CD14-positive monocyte (primary cell): Measurements from ENCODE around the gene UNC50. TPM values are rescaled to one million over a fixed set of nuclear protein-coding genes. Genes with fewer than 3 reads are reported as not detected.

Experiments used
- DNase-seq, 3 donors: peaks; one replicate each; pipeline ENCODE4 v3.0.0-alpha.2; 2011 to 2022
- H2AFZ ChIP-seq: 2 replicates; pipeline ENCODE4 v1.6.0; 2012; ENCODE audit warnings: mild to moderate bottlenecking, low read depth, low read length, inconsistent platforms; ENCODE audit not compliant: insufficient read depth, poor library complexity, severe bottlenecking
- H3K27ac ChIP-seq, 2 donors: 1 replicate in 1 of 2; 2 replicates in 1 of 2; pipeline ENCODE4 v1.5.1; 2012 to 2013; ENCODE audit warnings: low read length in 2 of 2, control low read depth in 1 of 2, inconsistent platforms in 1 of 2, low read depth in 1 of 2, mild to moderate bottlenecking in 1 of 2
- H3K27me3 ChIP-seq, 2 donors: one replicate each; pipeline versions ENCODE4 v1.6.0 to v1.6.1; 2011 to 2013; ENCODE audit warnings: low read length in 2 of 2; ENCODE audit not compliant: control insufficient read depth in 2 of 2, insufficient read depth in 2 of 2
- H3K36me3 ChIP-seq, 2 donors: replicated peaks in 1 of 2; 1 replicate in 1 of 2; 2 replicates in 1 of 2; pipeline versions ENCODE4 v1.5.1 to v1.6.1; 2012 to 2013; ENCODE audit warnings: low read length in 2 of 2, control low read depth in 1 of 2, inconsistent platforms in 1 of 2, mild to moderate bottlenecking in 1 of 2; ENCODE audit not compliant: insufficient read depth in 2 of 2, control insufficient read depth in 1 of 2
- H3K4me1 ChIP-seq, 2 donors: 1 replicate in 1 of 2; 2 replicates in 1 of 2; pipeline versions ENCODE4 v1.5.1 to v1.6.1; 2012 to 2013; ENCODE audit warnings: low read length in 2 of 2, control low read depth in 1 of 2, inconsistent platforms in 1 of 2, mild to moderate bottlenecking in 1 of 2, moderate library complexity in 1 of 2; ENCODE audit not compliant: insufficient read depth in 2 of 2, control insufficient read depth in 1 of 2
- H3K4me2 ChIP-seq: replicated peaks from 2 replicates; pipeline ENCODE3; 2012; ENCODE audit warnings: low read length, moderate library complexity, mild to moderate bottlenecking; ENCODE audit not compliant: poor library complexity, severe bottlenecking; ENCODE audit errors: extremely low read depth
- H3K4me3 ChIP-seq, 3 experiments: fragments of 200-600 bp in 1 of 3; sonication (generic) in 1 of 3; replicated peaks in 1 of 3; 1 replicate in 2 of 3; 2 replicates in 1 of 3; pipeline ENCODE4 v1.5.1; 2011 to 2013; ENCODE audit warnings: low read length in 3 of 3, mild to moderate bottlenecking in 3 of 3, control low read depth in 2 of 3, low read depth in 2 of 3, inconsistent platforms in 1 of 3, moderate library complexity in 1 of 3
- H3K79me2 ChIP-seq: 2 replicates; pipeline ENCODE4 v1.6.0; 2012; ENCODE audit warnings: mild to moderate bottlenecking, control low read depth, inconsistent platforms, low read length, moderate library complexity; ENCODE audit not compliant: insufficient read depth
- H3K9ac ChIP-seq: 2 replicates; pipeline ENCODE4 v1.6.0; 2017; ENCODE audit warnings: low read length, mild to moderate bottlenecking; ENCODE audit not compliant: insufficient read depth, poor library complexity, severe bottlenecking
- H3K9me3 ChIP-seq, 2 donors: replicated peaks in 1 of 2; 1 replicate in 1 of 2; 2 replicates in 1 of 2; pipeline versions ENCODE4 v1.5.1 to v1.6.1; 2012 to 2013; ENCODE audit warnings: low read length in 2 of 2, control low read depth in 1 of 2; ENCODE audit not compliant: control insufficient read depth in 1 of 2, insufficient read depth in 1 of 2
- H4K20me1 ChIP-seq: 2 replicates; pipeline ENCODE4 v1.6.0; 2012; ENCODE audit warnings: mild to moderate bottlenecking, low read length, control low read depth, moderate library complexity; ENCODE audit not compliant: insufficient read depth
- H3K27ac Mint-ChIP-seq, 7 donors: one replicate each; pipeline ENCODE4 v1.8.0; 2020; ENCODE audit warnings: mild to moderate bottlenecking in 7 of 7, mixed read lengths in 7 of 7, moderate library complexity in 6 of 7, inconsistent platforms in 2 of 7
- H3K27me3 Mint-ChIP-seq, 3 donors: one replicate each; pipeline ENCODE4 v1.8.0; 2021 to 2022; ENCODE audit warnings: low read depth in 3 of 3, mild to moderate bottlenecking in 3 of 3, mixed read lengths in 3 of 3, moderate library complexity in 3 of 3, inconsistent platforms in 1 of 3
- H3K36me3 Mint-ChIP-seq, 2 donors: one replicate each; pipeline ENCODE4 v1.8.0; 2020; ENCODE audit warnings: mixed read lengths in 2 of 2, inconsistent platforms in 1 of 2, mild to moderate bottlenecking in 1 of 2
- H3K4me1 Mint-ChIP-seq: one replicate; pipeline ENCODE4 v1.8.0; 2020; ENCODE audit warnings: mild to moderate bottlenecking, mixed read lengths
- H3K4me3 Mint-ChIP-seq, 2 donors: one replicate each; pipeline ENCODE4 v1.8.0; 2020; ENCODE audit warnings: mild to moderate bottlenecking in 2 of 2, mixed read lengths in 2 of 2, moderate library complexity in 1 of 2
- H3K9me3 Mint-ChIP-seq, 7 donors: one replicate each; pipeline ENCODE4 v1.8.0; 2020 to 2022; ENCODE audit warnings: mixed read lengths in 7 of 7, mild to moderate bottlenecking in 6 of 7, moderate library complexity in 6 of 7, inconsistent platforms in 2 of 7
- WGBS: methylation state at CpG from one replicate; pipeline ENCODE4 v1.1.5; 2013; ENCODE audit warnings: missing lambda C conversion rate; ENCODE audit not compliant: insufficient coverage; 5-methylcytosine and 5-hydroxymethylcytosine counted together
- intact Hi-C, 2 donors: fragments of 100-400 bp; cut with micrococcal nuclease; formaldehyde crosslinking; loops; one replicate each; pipeline versions ENCODE4 v1.15.0 to v1.15.1; 2023
- polyA plus RNA-seq, 3 donors: library from polyadenylated mRNA; depleted of rRNA in 1 of 3; unstranded in 2 of 3; stranded (reverse) in 1 of 3; fragments of 300-500 nt in 2 of 3; fragments of >200 nt in 1 of 3; fragmentation: Illumina TruSeq in 2 of 3; gene quantifications; 1 replicate in 2 of 3; 2 replicates in 1 of 3; pipeline ENCODE4 v1.2.3, GENCODE V29; 2012 to 2021
- TF ChIP-seq, protein P1 (sequence below): fragments of 200-600 bp; IDR thresholded peaks from one replicate; pipeline ENCODE4 v1.8.0; 2022; ENCODE audit warnings: antibody characterized with exemption, mild to moderate bottlenecking

UNC50 gene
- polyA plus RNA-seq, 3 donors, result 32.5 to 72.0 (median 62.8) TPM

DNA sequence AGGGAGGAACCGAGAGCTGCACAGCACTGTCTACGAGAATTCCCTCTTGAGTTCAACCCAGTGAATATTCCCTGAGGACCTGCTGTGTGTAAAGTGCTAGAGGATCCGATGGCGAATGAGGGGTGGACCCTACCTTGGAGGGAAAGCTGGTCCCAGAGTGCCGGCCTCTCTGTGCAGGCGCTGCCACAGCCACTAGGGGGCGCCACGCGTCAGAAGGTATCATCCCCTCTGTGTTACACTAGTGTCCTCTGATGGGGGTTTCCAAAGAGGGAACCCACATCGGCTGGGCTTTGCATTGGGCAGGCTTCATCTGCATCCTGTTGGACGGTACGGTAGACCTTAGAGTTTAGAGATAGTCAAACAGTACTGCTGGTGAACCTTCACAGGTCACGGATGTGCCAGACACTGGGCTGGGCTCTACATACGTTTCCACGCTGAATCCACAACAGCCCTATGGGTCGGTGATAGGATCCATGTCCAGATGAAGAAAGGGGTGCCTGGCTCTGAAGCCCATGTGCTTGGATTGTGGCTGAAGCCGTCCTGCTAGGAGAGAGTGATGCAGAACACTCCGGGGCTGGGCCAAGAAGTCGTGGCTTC, 39.1 kb upstream of the UNC50 start:
- Mint-ChIP-seq H3K4me3 (no peak overlapping the region), H3K27me3 (peaks cover 0 to 3% (median 0%) of the 10 kb centered on the region in 3 donors), H3K36me3 (peaks cover 92 to 98% of the 10 kb centered on the region in 2 donors), H3K27ac (peak overlapping the region in 2 of 7 donors; percentile 46 to 48), H3K4me1 (peaks cover 7% of the 10 kb centered on the region), H3K9me3 (no peaks in the 10 kb centered on the region)
- peak; percentile 14 to 36 (median 21) for DNase-seq
- Histone ChIP-seq H3K9ac (no peak overlapping the region), H2AFZ (no peak overlapping the region), H3K27me3 (no peaks in the 10 kb centered on the region), H3K36me3 (peaks cover 99 to 100% of the 10 kb centered on the region in 2 donors), H3K9me3 (no peaks in the 10 kb centered on the region), H3K79me2 (no peaks in the 10 kb centered on the region), H3K4me2 (no peak overlapping the region), H3K4me3 (no peak overlapping the region), H3K27ac (no peak overlapping the region), H3K4me1 (no peaks in the 10 kb centered on the region), H4K20me1 (peaks cover 36% of the 10 kb centered on the region)
- TF ChIP-seq, protein P1, sequence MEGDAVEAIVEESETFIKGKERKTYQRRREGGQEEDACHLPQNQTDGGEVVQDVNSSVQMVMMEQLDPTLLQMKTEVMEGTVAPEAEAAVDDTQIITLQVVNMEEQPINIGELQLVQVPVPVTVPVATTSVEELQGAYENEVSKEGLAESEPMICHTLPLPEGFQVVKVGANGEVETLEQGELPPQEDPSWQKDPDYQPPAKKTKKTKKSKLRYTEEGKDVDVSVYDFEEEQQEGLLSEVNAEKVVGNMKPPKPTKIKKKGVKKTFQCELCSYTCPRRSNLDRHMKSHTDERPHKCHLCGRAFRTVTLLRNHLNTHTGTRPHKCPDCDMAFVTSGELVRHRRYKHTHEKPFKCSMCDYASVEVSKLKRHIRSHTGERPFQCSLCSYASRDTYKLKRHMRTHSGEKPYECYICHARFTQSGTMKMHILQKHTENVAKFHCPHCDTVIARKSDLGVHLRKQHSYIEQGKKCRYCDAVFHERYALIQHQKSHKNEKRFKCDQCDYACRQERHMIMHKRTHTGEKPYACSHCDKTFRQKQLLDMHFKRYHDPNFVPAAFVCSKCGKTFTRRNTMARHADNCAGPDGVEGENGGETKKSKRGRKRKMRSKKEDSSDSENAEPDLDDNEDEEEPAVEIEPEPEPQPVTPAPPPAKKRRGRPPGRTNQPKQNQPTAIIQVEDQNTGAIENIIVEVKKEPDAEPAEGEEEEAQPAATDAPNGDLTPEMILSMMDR, result peak; percentile 96
- 79% methylated on average over 19 of the region's 19 CpGs for WGBS
- intact Hi-C loops, result no loop called here

DNA sequence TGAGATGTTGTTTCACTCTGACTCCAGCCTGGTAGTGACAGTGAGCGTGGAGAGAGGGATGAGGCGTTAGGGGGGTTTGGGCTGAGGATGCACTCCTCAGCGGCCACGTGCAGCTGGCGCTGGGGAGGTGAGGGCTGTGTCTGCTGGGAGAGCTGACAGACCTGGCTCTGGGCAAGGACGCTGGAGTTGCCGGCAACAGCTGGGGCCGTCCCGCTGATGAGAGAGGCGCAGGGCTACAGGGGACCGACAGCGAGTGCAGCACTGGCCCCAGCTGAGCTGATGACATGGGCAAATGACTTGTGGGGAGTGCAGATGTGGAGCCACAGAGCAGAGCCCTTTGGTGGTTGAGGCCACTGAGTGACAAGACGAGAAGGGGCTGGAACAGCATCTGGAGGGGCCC, 38.5 kb upstream of the UNC50 start:
- no peak overlapping the region for H3K9ac ChIP-seq
- no peaks in the 10 kb centered on the region for H3K4me1 ChIP-seq
- H3K36me3 ChIP-seq, result peaks cover 98 to 100% of the 10 kb centered on the region in 2 donors
- TF ChIP-seq, protein P1, result no peak
- H3K27ac ChIP-seq, result no peak overlapping the region
- no peak overlapping the region for H2AFZ ChIP-seq
- H3K9me3 ChIP-seq, result no peaks in the 10 kb centered on the region
- 100% methylated on average over 13 of the region's 13 CpGs for WGBS
- intact Hi-C loops, result no loop called here
- H3K4me2 ChIP-seq, result no peak overlapping the region
- H3K27me3 ChIP-seq, result no peaks in the 10 kb centered on the region
- H3K27ac Mint-ChIP-seq, result peak overlapping the region in 3 of 7 donors; percentile 46 to 73 (median 48)
- peaks cover 0 to 3% (median 0%) of the 10 kb centered on the region in 3 donors for H3K27me3 Mint-ChIP-seq
- no peaks in the 10 kb centered on the region for H3K9me3 Mint-ChIP-seq
- H3K36me3 Mint-ChIP-seq, result peaks cover 97 to 98% of the 10 kb centered on the region in 2 donors
- H3K4me3 ChIP-seq, result no peak overlapping the region
- no peak overlapping the region for H3K4me3 Mint-ChIP-seq
- no peaks in the 10 kb centered on the region for H3K79me2 ChIP-seq
- peaks cover 34% of the 10 kb centered on the region for H4K20me1 ChIP-seq
- H3K4me1 Mint-ChIP-seq, result peaks cover under 1% of the 10 kb centered on the region
- no peak for DNase-seq
